Jurkat, Clone E6-1 (cell line): Measurements from ENCODE around the gene ARHGEF10L.

Source experiments
- DNase-seq: peaks from one replicate; pipeline ENCODE4 v3.0.0-alpha.2; 2011; ENCODE audit warnings: low read depth, low spot score
- H3K4me3 ChIP-seq: 2 replicates; pipeline ENCODE4 v1.5.1; 2011; ENCODE audit warnings: mild to moderate bottlenecking, low read length, control low read depth, moderate library complexity

Gene ARHGEF10L

DNA sequence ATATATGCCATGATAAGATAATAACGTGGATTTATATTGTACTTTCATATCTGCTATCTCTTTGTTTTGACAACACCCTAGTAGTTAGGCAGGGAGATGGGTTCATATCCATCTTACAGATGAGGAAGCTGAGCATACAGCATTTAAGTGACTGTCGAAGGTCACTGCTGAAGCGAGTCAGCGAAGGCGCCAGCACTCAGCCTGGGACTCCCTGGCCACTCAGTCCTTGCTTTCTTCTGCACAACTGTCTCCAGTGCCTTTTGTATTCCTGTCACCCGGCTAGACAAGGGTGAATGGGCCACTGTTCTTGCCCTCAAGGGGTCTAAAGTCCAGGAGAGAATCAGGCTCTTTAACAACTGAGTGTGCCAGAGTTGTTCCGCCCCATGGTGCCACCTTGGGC lies 3.1 kb downstream of the ARHGEF10L start:
- DNase-seq: no peak
- H3K4me3 ChIP-seq: no peak overlapping the region

DNA sequence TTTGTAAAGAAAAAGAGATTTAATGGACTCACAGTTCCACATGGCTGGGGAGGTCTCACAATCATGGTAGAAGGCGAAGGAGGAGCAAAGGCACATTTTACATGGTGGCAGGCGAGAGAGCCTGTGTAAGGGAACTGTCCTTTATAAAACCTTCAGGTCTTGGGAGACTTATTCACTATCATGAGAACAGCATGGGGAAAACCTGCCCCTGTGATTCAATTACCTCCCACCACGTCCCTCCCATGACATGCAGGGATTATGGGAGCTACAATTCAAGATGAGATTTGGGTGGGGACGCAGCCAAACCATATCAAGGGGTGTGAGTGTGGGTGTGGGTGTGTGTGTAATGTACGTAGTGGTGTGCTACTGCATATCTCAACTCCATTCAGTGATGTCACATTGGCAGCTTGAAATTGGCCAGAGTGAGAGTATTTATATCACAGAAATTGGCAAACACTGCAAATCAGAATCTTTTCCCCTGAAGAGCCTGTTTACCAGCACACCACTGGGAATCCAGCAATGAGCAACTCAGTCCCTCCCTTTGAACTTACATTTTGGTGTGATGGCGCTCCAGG lies 5.4 kb downstream of the ARHGEF10L start:
- no peak for DNase-seq
- H3K4me3 ChIP-seq: no peak overlapping the region

DNA sequence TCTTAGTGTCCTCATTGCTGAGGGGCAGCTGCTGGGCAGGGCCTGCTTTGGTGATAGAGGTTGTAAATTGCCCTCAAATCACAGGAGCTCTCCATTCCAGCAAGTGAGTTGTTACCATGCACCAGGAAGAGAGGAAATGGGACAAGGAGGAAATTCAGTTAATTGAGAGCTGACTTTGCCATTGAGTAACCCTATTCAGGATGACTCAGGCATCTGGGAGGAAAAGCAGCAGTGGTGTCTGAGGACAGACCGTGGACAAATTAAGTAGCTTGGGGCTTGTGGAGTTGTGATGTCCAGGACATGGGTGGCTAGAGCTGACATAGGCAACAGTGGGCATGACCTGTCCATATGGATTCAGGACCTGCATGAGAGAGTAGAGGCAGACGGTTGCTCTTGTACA lies 5.9 kb downstream of the ARHGEF10L start:
- H3K4me3 ChIP-seq: no peak overlapping the region
- no peak for DNase-seq

DNA sequence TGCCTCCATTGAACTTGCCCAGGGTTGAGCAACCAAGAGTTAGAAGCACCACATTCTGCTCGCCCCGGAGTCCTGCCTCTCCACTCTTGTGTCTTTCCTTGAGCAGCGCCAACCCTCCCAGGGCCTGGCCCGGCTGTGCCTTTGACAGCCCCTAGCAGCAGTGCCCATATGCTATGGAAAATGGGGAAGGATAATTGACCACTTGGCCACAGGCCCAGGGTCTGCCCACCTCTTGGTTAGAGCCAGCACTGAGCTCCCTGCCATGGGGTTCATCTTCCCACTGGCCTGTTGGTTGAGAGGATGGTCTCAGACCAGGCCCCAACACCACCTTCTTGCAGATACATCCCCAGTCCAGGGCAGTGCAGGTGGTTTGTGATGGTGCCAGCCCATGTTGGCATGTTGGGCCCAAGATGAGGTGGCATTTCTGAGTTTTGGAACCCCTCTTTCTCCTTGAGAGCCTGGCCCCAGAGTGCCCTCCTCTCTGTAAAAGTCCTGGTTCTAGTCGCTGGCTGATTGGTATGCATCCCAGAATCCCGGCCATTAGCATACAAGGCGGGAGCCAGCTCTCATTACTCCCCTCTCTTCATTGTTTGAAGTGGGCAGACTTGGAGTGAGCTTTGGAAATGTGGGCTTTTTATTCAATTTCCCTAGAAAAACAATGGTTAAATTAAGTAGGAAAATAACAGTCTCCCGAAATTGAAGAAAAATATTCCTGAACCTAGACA lies 7.6 kb downstream of the ARHGEF10L start:
- H3K4me3 ChIP-seq: no peak overlapping the region
- DNase-seq: no peak

DNA sequence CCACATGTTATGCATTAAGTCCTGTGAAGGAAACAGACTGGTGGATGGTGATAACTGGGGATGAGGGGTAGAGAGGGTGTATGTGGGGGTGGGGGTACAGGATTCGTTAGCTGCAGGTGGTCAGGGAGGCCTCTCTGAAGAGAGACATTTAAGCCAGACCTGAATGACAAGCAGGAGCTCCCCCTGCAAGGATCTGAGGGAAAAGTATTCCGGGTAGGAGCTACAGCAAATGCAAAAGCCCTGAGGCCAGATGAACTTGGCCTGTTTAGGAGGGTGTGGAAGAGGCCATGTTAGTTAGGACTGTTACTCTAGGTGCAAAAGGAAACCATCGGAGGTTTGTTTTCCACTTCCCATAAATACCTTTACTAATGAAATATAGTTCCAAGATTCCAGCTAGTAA lies 9.9 kb downstream of the ARHGEF10L start:
- no peak overlapping the region for H3K4me3 ChIP-seq

DNA sequence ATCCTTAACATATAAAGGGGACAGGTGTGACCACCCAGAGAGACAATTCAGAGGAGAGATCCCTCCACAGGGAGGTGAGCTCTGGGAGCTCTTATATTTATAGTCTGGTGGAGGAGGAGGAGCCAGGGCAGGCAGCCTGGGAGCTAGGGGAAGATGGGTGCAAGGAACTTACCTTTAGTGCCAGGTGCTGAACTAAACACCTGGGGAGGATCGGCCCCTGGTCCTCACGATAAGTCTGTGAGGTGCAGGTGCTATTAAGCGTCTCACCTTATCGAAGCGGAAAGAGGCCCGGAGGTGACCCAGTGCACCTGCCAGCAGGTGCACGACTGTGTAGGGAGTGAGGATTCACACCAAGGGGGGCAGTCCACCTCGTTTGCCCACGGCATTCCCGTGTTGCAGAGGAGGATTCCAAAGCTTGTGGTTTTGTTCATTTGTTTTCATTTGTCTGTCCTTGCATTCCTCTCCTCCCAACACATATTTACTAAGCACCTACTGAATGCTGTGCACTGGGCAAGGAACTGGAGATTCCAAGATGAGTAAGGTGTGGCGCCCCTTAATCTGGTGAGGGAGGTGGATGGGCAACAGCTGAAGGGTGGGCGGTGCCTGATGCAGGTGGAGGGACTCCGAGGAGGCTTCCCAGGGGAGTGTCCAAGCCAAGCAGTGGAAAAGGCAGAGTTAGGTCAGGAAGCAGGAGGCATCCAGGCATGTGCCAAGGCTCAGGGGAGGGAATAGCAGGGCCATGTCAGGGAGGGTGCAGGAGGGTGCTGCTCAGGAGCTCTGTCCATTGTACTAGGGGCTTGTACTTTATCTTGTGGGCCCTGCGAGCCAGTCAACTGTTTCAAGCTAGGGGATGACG lies 11.5 kb downstream of the ARHGEF10L start:
- no peak overlapping the region for H3K4me3 ChIP-seq
- DNase-seq: no peak

More for the DNA sequence above, 9.9 kb downstream of the ARHGEF10L start:
- DNase-seq: no peak

DNA sequence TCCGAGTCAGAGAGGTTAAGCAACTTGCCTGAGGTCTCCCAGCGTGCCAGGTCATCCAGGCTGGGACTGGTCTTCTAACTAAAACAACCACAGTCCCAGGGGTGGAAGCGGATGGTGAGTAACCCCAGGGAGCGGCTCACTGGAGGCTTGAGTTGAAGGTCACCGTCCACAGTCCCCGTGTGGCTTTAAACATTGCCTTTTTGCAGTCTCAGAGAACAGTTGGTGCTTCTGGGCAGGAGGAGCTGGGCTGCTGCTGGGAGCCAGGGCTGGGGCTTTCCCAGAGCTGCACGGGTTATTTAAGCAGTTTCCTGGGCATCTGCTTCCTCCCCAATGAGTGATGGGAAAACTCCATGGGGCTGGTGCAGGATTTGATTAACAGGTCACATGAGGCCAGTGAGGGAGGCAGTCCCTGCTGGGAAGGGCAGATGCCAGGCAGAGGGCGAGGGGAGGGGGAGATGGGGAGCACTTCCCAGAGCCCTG lies 12.3 kb downstream of the ARHGEF10L start:
- DNase-seq: no peak
- no peak overlapping the region for H3K4me3 ChIP-seq

DNA sequence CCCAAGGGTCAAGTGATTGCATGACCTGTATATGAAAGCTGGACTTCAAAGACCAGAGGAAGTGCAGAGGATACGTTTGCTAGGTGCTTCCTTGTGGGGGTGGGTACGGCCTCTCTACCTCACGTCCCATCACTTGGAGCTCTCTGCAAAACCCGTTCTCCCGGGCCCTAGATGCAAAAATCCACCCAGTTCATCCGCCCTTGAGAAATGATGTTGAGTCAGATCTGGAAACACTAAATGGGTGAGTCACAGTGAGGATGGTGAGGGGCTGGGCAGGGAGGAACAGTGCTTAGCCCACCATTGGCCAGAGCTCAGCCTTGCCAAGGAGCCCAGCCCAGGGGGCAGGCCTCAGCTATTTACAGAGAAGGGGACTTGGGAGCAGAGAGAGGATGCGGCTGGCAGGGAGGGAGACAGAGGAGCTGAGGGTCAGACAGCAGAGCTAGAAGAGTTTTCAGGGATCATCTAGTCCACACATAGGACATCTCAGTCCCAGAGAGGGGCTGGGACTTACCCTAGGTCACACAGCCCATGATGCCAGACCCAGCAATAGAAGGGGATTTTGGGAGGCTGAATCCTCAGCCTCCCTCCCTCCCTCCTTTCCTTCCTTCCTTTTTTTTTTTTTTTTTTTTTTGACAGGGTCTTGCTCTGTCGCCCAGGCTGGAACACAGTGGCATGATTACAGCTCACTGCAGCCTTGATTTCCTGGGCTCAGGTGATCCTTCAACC lies 14.6 kb downstream of the ARHGEF10L start:
- DNase-seq: no peak
- H3K4me3 ChIP-seq: no peak overlapping the region

DNA sequence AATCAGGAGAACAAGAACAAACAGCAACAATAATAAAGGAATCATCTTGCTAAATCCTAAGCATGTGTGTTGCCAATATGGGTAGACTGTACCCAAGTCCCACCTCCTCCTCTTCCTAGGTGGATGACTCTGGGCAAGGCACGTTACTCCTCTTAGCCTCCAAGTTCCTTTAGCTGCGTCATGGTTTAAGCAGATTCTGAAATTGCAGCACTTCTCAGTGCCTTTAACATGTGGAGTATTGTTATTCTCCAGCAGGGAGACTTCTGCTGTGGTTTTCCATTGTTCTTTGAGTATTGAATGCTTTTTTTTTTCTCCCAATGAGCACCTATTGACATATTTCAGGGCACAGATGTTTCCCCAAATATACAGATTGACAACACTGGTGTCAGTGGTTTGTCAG lies 15.5 kb downstream of the ARHGEF10L start:
- H3K4me3 ChIP-seq: no peak overlapping the region
- no peak for DNase-seq

DNA sequence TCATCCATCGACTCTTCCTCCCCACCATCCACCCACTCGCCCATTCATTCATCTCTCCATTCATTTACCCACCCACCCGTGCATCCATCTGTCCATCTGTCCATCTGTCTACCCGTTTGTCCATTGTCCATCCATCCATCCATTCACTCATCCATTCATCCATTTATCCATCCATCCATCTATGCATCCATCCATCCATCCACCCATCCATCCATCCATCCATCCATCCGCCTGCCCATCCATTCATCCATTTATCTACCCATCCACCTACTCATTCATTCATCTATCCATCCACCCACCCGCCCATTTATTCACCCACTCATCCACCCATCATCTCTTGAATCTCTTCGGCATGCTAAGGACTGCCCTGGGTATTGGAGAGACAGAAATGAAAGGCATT lies 18.5 kb downstream of the ARHGEF10L start:
- no peak overlapping the region for H3K4me3 ChIP-seq
- no peak for DNase-seq

DNA sequence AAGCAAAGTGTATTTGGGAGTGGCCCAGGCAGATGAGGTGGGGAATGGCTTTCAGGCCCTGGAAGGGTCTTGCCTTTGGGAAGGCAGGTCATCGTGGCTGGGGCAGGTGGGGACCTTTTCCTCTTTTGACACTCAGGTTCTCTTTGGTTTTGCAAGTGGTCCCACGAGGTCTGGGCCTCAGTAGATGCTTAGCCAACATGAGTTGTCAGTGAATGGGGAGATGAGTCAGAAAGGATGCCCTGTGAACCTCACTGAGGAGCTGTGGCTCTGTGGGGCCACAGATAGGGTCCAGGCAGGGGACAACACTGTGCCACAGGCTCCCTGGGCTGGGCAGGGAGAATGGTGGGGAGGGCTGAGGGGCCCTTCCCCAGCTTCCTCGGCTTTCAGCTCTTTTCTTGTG lies 19.0 kb downstream of the ARHGEF10L start:
- no peak for DNase-seq
- H3K4me3 ChIP-seq: no peak overlapping the region

DNA sequence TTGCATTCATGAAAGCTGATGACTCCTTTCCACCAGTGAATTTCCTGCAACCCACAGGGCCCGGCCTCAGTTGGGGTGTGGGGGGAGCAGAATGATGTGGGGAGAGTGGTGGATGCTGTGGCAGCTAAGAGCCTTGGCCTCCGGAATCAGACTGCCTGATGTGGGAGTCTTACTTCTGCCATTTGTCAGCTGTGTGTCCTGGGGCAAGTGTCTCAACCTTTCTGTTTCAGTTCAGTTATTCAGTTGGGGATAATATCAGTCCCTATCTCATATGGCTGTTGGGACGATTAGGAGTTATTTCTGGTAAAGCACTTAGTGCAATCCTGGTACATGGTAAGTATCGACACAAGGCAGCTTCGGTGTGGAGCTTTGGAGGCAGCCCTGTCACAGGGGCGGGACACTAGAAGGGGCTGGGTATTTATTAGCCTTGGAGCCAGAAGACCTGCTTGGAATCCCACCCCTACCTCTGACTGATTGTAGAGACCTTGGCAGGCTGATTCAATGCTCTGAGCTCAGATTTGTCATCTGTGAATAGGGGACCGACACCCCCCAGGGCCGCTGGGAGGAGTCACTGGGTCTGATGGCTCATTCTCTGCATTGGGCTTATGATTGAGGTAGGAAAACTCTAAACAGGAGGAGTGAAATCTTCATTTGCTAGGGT lies 19.6 kb downstream of the ARHGEF10L start:
- no peak overlapping the region for H3K4me3 ChIP-seq
- no peak for DNase-seq

DNA sequence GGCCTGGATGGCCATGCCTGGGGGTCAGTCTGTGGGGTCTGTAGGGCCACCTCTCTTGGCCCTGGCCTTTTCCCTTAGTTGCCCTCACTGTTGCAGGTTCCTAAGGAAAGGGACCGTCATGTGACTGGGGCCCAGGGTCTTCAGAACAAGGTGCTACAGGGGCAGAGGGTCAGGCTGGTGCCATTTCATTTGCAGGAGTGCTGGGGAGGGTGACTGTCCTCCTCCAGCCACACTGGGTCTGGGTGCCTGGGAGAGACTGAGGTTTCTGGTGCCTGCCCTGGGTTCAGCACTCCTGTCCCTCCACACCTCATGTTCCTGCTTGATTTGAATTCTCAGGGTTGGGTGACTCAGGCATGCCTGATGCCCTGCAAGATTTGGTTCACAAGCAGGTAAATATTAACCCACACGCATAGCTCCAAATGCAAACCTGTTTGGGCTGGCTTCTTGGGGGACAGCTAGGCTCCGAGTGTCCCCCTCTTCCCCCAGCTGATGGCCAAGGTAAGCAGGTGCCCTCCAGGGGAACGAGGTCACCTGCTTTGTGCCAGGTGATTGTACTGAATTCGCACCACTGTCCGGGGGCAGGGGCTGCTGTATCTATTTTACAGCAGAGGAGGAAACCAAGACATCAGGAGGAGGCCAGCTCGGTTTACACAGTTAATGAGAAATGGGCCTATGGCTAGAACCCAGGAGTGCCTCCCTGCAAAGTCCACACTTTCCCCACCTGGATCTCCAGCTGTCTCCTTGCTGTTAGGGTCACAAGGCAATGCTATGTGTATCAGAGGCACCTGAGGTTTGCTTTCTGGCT lies 20.3 kb downstream of the ARHGEF10L start:
- no peak overlapping the region for H3K4me3 ChIP-seq
- DNase-seq: no peak

DNA sequence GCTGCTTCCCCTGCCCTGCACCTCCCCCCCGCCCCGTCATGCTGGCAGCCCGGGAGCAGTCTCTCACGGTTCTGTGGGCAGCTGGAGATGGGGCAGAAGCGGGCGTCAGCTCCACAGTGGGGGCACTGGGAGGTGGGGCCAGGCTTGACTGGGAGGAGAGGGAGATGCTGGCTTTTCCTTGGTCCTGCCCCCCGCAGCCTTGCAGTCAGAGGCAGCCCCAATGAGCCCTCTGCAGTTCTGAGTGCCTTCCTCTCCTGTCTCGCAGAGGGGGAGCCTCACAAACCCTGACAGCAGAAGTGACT lies 21.7 kb downstream of the ARHGEF10L start:
- H3K4me3 ChIP-seq: no peak overlapping the region
- DNase-seq: no peak

DNA sequence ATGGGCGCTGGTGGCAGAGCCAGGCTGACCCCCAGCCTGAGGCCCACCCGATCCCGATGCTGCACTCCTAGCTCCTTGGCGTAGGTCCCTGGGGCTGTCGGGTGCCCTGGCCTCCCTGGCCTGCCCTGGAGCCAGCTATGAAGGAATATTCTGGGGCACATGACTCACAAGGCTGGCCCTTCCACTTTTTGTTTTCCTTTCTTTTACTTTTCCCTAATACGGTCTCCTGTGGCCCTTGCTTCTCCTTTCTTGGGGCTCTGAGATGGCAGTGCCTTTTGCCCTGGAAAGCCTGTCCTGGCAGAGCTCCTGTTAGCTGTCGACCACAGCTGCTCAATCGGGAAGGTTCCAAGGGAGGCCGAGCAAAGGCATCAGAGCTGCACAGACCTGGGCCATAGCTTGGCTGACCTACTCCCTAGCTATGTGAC lies 22.1 kb downstream of the ARHGEF10L start:
- H3K4me3 ChIP-seq: no peak overlapping the region
- DNase-seq: no peak

DNA sequence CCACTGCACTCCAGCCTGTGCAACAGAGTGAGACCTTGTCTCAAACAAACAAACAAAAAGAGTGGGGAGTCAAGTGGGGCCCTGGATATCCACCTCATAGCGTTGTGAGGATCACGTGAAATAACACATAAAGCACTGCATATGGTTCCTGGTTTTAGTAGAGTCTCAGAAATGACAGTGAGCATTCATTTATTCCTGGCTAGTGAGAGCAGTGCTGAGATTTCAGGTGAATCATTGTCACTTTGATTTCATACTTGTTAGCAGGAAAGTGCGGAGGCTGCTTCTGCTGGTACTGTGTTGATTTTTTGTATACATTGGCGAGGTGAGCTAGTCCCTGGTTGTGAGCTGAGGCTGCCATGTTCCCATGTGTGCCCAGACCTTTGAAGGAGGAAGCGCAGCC lies 22.9 kb downstream of the ARHGEF10L start:
- no peak for DNase-seq

DNA sequence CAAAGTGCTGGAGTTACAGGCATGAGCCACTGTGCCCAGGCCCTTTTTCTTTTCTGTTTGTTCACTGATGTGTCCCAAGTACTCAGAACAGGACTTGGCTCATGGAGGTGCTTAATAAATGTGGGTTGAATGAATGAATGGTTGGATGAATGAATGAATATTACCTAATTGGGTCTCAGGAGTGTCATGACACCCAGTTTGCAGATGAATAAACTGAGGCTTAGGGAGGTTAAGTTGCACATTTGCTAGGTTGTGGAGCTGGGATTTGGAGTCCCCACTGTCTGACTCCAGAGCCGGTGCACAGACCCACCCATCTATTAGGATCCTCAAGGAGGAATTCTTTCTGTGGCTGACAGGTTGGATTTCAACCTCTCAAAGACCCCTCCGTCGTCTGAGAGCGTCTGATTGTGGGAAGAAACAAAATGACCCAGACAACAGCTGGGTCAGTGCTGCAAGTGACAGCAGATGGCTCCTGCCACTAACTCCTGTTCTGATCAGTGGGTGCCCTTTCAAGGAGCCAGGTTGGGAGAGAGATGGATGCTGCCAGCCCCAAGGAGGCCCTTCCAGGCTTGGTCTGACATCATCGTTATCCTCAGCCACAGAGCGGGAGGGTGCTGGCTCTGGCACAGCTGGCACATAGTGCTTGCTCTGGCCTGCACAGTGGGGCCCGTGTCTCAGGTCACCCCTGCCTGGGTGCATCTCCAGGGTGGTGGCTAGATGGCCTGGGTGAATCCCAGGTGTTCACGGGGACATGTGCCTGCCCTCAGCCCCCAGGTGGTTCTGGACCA lies 24.2 kb downstream of the ARHGEF10L start:
- no peak for DNase-seq
- no peak overlapping the region for H3K4me3 ChIP-seq

More for the DNA sequence above, 22.9 kb downstream of the ARHGEF10L start:
- H3K4me3 ChIP-seq: no peak overlapping the region
